ENCODE measurements around the gene DEPDC5. TPM values are rescaled to one million over a fixed set of nuclear protein-coding genes. Genes with fewer than 3 reads are reported as not detected.

Gene DEPDC5
- total RNA-seq, 1 experiment from 2014 or later = 28.1 TPM

DNA sequence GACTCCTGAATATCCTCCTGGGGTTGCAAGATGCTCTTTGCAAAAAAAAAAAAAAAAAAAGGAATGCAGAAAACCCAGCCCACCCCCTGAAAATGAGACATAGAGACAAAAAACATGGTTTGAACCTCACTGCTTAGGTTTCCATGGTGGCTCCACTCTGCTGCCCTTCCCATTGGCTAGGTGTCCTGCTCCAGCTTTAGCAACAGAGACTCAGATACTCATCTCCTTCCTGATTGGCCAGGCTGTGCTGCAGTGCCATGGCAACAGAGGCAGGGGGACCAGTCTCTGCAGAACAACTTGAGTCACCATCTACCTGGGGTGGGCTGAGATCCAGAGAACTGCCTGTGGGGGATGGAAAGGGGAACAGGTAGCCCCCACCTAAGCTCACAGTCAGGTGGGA lies 173.2 kb downstream of the DEPDC5 start:
- CTCF ChIA-PET = no interaction called here
- Histone ChIP-seq H3K4me2 (no peak overlapping the region), H3K79me2 (ENCODE audit: low read depth) (no peaks in the 10 kb centered on the region), H2AFZ (no peak overlapping the region), H3K36me3 (ENCODE audit: low read depth) (no peaks in the 10 kb centered on the region), H3K4me3 (no peak overlapping the region), H3K4me1 (replicated peaks; ENCODE audit: insufficient read depth) (no peaks in the 10 kb centered on the region), H3K27me3 (ENCODE audit: insufficient read depth, low read depth) (peaks cover 33% of the 10 kb centered on the region; the same call in 1 of the 2 replicates), H3K27ac (no peak overlapping the region), H3F3A (ENCODE audit: insufficient read depth, low read depth) (no peaks in the 10 kb centered on the region), H3K9me2 (ENCODE audit: insufficient read depth) (no peaks in the 10 kb centered on the region), H4K20me1 (ENCODE audit: insufficient read depth) (no peaks in the 10 kb centered on the region), H3K9me3 (ENCODE audit: insufficient read depth, low read depth) (no peaks in the 10 kb centered on the region)
- TF ChIP-seq, protein P1, sequence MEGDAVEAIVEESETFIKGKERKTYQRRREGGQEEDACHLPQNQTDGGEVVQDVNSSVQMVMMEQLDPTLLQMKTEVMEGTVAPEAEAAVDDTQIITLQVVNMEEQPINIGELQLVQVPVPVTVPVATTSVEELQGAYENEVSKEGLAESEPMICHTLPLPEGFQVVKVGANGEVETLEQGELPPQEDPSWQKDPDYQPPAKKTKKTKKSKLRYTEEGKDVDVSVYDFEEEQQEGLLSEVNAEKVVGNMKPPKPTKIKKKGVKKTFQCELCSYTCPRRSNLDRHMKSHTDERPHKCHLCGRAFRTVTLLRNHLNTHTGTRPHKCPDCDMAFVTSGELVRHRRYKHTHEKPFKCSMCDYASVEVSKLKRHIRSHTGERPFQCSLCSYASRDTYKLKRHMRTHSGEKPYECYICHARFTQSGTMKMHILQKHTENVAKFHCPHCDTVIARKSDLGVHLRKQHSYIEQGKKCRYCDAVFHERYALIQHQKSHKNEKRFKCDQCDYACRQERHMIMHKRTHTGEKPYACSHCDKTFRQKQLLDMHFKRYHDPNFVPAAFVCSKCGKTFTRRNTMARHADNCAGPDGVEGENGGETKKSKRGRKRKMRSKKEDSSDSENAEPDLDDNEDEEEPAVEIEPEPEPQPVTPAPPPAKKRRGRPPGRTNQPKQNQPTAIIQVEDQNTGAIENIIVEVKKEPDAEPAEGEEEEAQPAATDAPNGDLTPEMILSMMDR (conservative IDR thresholded peaks at IDR 0.05) = no peak
- TF ChIP-seq EZH2 (IDR thresholded peaks at IDR 0.05; ENCODE audit: low read depth) = no peak
- intact Hi-C loops (cut with micrococcal nuclease; ENCODE audit: unreplicated experiment) = no loop called here
- DNase-seq = no peak
- POLR2A ChIA-PET (ENCODE audit: unreplicated experiment) = no interaction called here
- no TSS peak for BruUV-seq (replicated peaks)

DNA sequence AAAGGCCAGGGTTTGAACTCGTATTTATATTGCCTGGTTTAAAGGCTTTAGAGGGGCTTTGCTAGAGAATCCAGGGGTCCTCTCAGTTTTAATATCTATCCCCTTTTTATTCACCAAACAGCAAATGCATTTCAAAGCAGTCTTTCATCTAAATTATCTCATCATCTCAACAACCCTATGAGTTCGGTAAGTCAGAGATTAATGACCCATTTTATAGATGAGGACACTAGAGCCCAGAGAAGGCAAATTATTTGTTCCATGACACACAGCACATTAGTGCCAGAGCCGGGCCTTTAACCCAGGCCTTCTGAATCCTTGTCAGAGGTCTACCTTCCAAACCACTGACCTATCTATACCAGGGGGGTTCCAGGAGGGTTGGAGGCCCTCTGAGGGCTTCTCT lies 173.7 kb downstream of the DEPDC5 start:
- BruUV-seq (replicated peaks) = no TSS peak
- Histone ChIP-seq H3K9me3 (ENCODE audit: insufficient read depth, low read depth) (no peaks in the 10 kb centered on the region), H3K4me1 (replicated peaks; ENCODE audit: insufficient read depth) (no peaks in the 10 kb centered on the region)

DNA sequence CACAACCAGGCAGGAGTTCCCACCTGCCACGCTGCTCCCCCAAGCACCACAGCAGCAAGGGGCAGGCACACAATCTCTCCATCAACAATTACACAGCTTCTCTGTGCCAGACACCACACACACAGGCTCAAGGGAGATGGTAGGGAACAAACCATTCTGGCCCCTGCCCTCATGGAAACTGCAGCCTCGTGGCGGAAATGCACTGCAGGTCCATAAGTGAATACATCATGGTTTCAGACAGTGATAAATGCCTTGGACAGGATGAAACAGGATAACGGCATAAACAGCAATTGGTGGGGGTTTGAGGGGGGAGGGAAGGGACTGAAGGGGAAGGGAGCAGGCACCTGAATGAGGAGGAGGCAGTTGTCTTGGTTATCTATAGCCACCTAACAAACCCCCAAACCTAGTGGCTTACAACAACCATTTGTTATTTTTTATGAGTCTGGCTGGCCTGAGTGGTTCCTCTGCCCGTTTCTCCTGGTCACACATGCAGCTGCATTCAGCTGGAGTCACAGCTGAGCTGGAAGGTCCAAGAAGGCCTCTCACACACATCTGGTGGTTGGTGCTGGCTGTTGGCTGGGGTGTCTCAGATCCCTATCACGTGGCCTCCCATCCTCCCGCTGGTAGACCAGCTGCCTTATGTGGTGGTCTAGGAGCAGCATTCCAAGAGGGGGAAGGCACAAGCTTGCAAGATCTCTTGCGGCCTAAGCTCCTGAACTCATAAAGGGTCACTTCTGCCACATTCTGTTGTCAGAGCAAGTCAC lies 175.5 kb downstream of the DEPDC5 start:
- H4K20me1 ChIP-seq (ENCODE audit: insufficient read depth) = no peaks in the 10 kb centered on the region
- ChIA-PET CTCF (no interaction called here), POLR2A (ENCODE audit: unreplicated experiment) (no interaction called here)
- no peaks in the 10 kb centered on the region for H3K36me3 ChIP-seq (ENCODE audit: low read depth)
- no peak for TF ChIP-seq EZH2 (IDR thresholded peaks at IDR 0.05; ENCODE audit: low read depth)
- TF ChIP-seq, protein P1 (conservative IDR thresholded peaks at IDR 0.05) = no peak
- DNase-seq = no peak
- H3F3A ChIP-seq (ENCODE audit: insufficient read depth, low read depth) = no peaks in the 10 kb centered on the region
- no peaks in the 10 kb centered on the region for H3K4me1 ChIP-seq (replicated peaks; ENCODE audit: insufficient read depth)
- peaks cover 38% of the 10 kb centered on the region; the same call in 1 of the 2 replicates for H3K27me3 ChIP-seq (ENCODE audit: insufficient read depth, low read depth)
- intact Hi-C loops (cut with micrococcal nuclease; ENCODE audit: unreplicated experiment) = no loop called here
- H3K9me2 ChIP-seq (ENCODE audit: insufficient read depth) = no peaks in the 10 kb centered on the region
- no peak overlapping the region for H3K4me3 ChIP-seq
- H3K4me2 ChIP-seq = no peak overlapping the region
- BruUV-seq (replicated peaks) = no TSS peak
- H3K79me2 ChIP-seq (ENCODE audit: low read depth) = no peaks in the 10 kb centered on the region
- no peak overlapping the region for H3K27ac ChIP-seq
- H2AFZ ChIP-seq = no peak overlapping the region
- no peaks in the 10 kb centered on the region for H3K9me3 ChIP-seq (ENCODE audit: insufficient read depth, low read depth)

More for the DNA sequence above, 173.7 kb downstream of the DEPDC5 start:
- H3K9me2 ChIP-seq (ENCODE audit: insufficient read depth) = no peaks in the 10 kb centered on the region
- TF ChIP-seq, protein P1 (conservative IDR thresholded peaks at IDR 0.05) = no peak
- TF ChIP-seq EZH2 (IDR thresholded peaks at IDR 0.05; ENCODE audit: low read depth) = no peak
- no peaks in the 10 kb centered on the region for H3K79me2 ChIP-seq (ENCODE audit: low read depth)
- H2AFZ ChIP-seq = no peak overlapping the region
- H3K27me3 ChIP-seq (ENCODE audit: insufficient read depth, low read depth) = peaks cover 33% of the 10 kb centered on the region; the same call in 1 of the 2 replicates
- no peak overlapping the region for H3K4me2 ChIP-seq
- ChIA-PET CTCF (no interaction called here), POLR2A (ENCODE audit: unreplicated experiment) (no interaction called here)
- no peak overlapping the region for H3K27ac ChIP-seq
- intact Hi-C loops (cut with micrococcal nuclease; ENCODE audit: unreplicated experiment) = no loop called here
- DNase-seq = no peak
- no peaks in the 10 kb centered on the region for H3K36me3 ChIP-seq (ENCODE audit: low read depth)
- no peak overlapping the region for H3K4me3 ChIP-seq
- no peaks in the 10 kb centered on the region for H3F3A ChIP-seq (ENCODE audit: insufficient read depth, low read depth)
- no peaks in the 10 kb centered on the region for H4K20me1 ChIP-seq (ENCODE audit: insufficient read depth)

Measured in PC-9 (cell line).